OCI-LY3 (cell line): ENCODE data around the gene PLD6.

Source experiments
- H2AFZ ChIP-seq: fragments of 200-600, 300-600 bp; shearing (Covaris generic); 2 replicates; pipeline ENCODE4 v1.6.0; 2014; ENCODE audit warnings: antibody characterized with exemption, low read depth, low read length
- H3K27ac ChIP-seq: fragments of 200-600, 300-600 bp; sonication (generic); 2 replicates; pipeline ENCODE4 v1.5.1; 2014; ENCODE audit warnings: mild to moderate bottlenecking, low read length, moderate library complexity, mixed read lengths
- H3K27me3 ChIP-seq: fragments of 200-600, 300-600 bp; sonication (generic); 2 replicates; pipeline ENCODE4 v1.6.1; 2014; ENCODE audit warnings: low read depth, low read length, mixed read lengths
- H3K36me3 ChIP-seq: fragments of 200-600, 300-600 bp; sonication (generic); replicated peaks from 2 replicates; pipeline ENCODE3; 2014; ENCODE audit warnings: low read depth, low read length, mixed read lengths
- H3K4me1 ChIP-seq: fragments of 300-600, 200-600 bp; sonication (generic); 2 replicates; pipeline ENCODE4 v1.6.1; 2014; ENCODE audit warnings: low read length, mixed read lengths
- H3K4me2 ChIP-seq: fragments of 200-600, 300-600 bp; sonication (generic); 2 replicates; pipeline ENCODE4 v1.6.1; 2014; ENCODE audit warnings: low read length, mixed read lengths
- H3K4me3 ChIP-seq: fragments of 300-600, 200-600 bp; sonication (generic); 2 replicates; pipeline ENCODE4 v1.5.1; 2014; ENCODE audit warnings: antibody characterized with exemption, mild to moderate bottlenecking, low read length, moderate library complexity
- H3K79me2 ChIP-seq: fragments of 300-600, 200-600 bp; shearing (Covaris generic); 2 replicates; pipeline ENCODE4 v1.6.1; 2014; ENCODE audit warnings: mild to moderate bottlenecking, low read length, mixed read lengths
- H3K9ac ChIP-seq: fragments of 300-600, 200-600 bp; shearing (Covaris generic); 2 replicates; pipeline ENCODE4 v1.6.0; 2014; ENCODE audit warnings: mild to moderate bottlenecking, low read length, moderate library complexity
- H3K9me3 ChIP-seq: fragments of 200-600, 300-600 bp; shearing (Covaris generic); 2 replicates; pipeline ENCODE4 v1.6.1; 2014; ENCODE audit warnings: low read length, mixed read lengths; ENCODE audit not compliant: insufficient read depth
- H4K20me1 ChIP-seq: fragments of 200-600, 300-600 bp; sonication (generic); 2 replicates; pipeline ENCODE4 v1.6.1; 2016; ENCODE audit warnings: low read length, mixed read lengths; ENCODE audit not compliant: insufficient read depth
- EZH2phosphoT487 ChIP-seq: fragments of 200-600 bp; shearing (Covaris generic); IDR thresholded peaks from 2 replicates; pipeline ENCODE4 v1.6.1; 2018; ENCODE audit warnings: antibody characterized with exemption, mixed run types, low read depth
- TF ChIP-seq, protein P1 (sequence below): fragments of 200-600, 300-600 bp; sonication (generic); IDR thresholded peaks from 2 replicates; pipeline ENCODE4 v1.5.1; 2014; ENCODE audit warnings: antibody characterized with exemption, low read length, low read depth

Gene PLD6

DNA sequence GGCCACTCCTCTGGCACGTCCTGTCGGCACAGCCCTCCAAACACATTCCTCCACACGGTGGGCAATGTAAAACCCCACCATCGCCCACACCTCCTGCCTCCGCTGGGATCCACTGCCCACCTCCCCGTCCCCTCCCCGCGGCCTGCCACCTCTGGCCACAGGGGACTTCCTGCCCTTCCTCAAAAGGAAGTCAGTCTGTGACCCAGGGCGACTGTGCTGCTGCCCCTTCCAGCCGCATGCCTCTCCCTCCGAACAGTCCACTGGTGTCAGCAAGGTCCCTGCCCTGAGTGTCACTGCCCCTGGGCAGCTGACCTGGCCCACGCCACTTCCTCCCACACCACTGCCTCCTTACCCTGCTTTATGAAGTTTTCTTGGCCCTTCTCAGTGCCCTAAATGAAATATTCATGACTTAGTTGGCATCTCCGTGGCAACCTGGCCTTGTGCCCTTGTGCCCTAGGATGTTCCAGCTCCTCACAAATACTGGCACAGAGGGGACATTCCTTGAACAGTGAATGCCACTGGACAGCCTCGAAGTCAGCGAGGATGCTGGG, 2.0 kb downstream of the PLD6 start:
- no peaks in the 10 kb centered on the region for H3K9me3 ChIP-seq
- H3K79me2 ChIP-seq: peaks cover 54% of the 10 kb centered on the region
- H3K9ac ChIP-seq: peak overlapping the region; percentile 96
- no peak overlapping the region for H3K27ac ChIP-seq
- peaks cover 19% of the 10 kb centered on the region for H3K36me3 ChIP-seq
- peaks cover 18% of the 10 kb centered on the region for H3K4me1 ChIP-seq
- TF ChIP-seq, protein P1, sequence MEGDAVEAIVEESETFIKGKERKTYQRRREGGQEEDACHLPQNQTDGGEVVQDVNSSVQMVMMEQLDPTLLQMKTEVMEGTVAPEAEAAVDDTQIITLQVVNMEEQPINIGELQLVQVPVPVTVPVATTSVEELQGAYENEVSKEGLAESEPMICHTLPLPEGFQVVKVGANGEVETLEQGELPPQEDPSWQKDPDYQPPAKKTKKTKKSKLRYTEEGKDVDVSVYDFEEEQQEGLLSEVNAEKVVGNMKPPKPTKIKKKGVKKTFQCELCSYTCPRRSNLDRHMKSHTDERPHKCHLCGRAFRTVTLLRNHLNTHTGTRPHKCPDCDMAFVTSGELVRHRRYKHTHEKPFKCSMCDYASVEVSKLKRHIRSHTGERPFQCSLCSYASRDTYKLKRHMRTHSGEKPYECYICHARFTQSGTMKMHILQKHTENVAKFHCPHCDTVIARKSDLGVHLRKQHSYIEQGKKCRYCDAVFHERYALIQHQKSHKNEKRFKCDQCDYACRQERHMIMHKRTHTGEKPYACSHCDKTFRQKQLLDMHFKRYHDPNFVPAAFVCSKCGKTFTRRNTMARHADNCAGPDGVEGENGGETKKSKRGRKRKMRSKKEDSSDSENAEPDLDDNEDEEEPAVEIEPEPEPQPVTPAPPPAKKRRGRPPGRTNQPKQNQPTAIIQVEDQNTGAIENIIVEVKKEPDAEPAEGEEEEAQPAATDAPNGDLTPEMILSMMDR: no peak
- no peak for TF ChIP-seq EZH2phosphoT487
- H3K4me3 ChIP-seq: peak overlapping the region; percentile 99
- peaks cover 8% of the 10 kb centered on the region for H4K20me1 ChIP-seq
- H3K27me3 ChIP-seq: no peaks in the 10 kb centered on the region
- H3K4me2 ChIP-seq: peak overlapping the region; percentile 98
- no peak overlapping the region for H2AFZ ChIP-seq

DNA sequence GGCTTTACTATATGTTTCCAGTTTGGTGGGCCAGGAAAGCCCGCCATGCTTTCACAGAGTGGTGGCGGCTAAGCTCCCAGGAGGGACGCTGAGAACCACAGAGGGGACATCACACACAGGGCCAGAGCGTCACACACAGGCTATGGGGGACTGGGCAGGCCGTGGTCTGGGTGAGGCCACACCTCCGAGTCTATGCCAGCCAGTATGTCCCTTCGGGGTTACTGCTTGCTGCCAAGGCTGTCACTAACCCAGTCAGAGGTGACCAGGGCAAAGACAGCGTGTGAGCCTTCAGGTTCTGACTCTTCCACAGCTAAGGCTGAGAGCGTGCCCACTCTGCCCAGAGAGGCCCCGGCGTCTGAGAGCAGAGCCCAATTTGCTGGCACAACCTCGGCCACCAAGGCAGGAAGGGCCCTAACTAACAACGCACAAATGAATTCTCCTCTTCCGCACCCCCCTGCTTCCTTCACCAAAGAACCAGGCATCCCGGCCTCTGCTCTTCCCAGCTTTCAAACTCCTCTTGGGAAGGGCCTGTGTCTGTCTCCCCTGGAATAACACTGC, 2.9 kb downstream of the PLD6 start:
- TF ChIP-seq, protein P1: no peak
- no peak for TF ChIP-seq EZH2phosphoT487
- H3K27ac ChIP-seq: no peak overlapping the region

DNA sequence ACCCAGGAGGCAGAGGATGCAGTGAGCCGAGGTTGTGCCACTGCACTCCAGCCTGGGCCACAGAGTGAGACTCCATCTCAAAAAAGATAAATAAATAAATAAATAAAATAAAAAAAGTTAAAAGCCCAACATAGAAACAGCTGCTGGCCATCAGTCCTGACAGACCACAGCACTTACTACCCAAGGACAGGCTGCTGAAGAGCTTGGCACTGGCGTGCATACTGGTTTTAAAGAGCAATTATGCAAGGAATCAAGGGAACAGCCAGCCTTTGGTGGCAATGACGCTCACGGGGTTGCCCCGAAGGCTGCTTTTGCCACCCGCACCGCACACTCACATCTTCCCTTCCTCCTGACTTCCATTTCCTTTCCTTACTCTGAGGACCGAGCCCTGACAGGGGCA, 4.2 kb downstream of the PLD6 start:
- no peaks in the 10 kb centered on the region for H3K27me3 ChIP-seq
- no peak overlapping the region for H2AFZ ChIP-seq
- H3K4me3 ChIP-seq: no peak overlapping the region
- H3K9me3 ChIP-seq: no peaks in the 10 kb centered on the region
- H3K9ac ChIP-seq: no peak overlapping the region
- no peak overlapping the region for H3K4me2 ChIP-seq
- no peak overlapping the region for H3K27ac ChIP-seq
- no peak for TF ChIP-seq EZH2phosphoT487
- TF ChIP-seq, protein P1: no peak
- peaks cover 19% of the 10 kb centered on the region for H3K36me3 ChIP-seq
- peaks cover 61% of the 10 kb centered on the region for H3K79me2 ChIP-seq
- H4K20me1 ChIP-seq: peaks cover 8% of the 10 kb centered on the region
- peaks cover 18% of the 10 kb centered on the region for H3K4me1 ChIP-seq

More for the DNA sequence above, 2.9 kb downstream of the PLD6 start:
- H3K4me2 ChIP-seq: no peak overlapping the region
- H3K36me3 ChIP-seq: peaks cover 19% of the 10 kb centered on the region
- no peaks in the 10 kb centered on the region for H3K9me3 ChIP-seq
- H3K9ac ChIP-seq: no peak overlapping the region
- H3K27me3 ChIP-seq: no peaks in the 10 kb centered on the region
- H2AFZ ChIP-seq: no peak overlapping the region
- peaks cover 8% of the 10 kb centered on the region for H4K20me1 ChIP-seq
- peaks cover 56% of the 10 kb centered on the region for H3K79me2 ChIP-seq
- peaks cover 18% of the 10 kb centered on the region for H3K4me1 ChIP-seq
- H3K4me3 ChIP-seq: no peak overlapping the region

DNA sequence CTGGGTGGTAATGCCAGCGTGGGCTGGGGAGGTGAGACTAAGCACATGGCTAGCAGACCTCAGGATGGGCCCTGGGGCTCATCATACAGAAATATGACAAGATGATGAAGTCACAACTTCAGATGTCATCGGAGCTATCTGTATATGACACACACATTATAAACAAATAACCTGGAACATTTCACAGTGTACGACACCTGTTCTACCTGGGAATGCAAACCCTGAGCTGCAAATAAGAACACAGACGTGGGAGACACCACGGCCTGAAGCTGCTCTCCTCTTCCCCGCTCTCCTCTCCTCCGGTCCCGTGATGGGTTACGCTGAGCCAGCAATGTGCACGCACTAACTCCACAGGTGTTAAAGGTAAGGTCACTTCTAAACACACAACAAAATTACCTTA, 4.9 kb downstream of the PLD6 start:
- Histone ChIP-seq H3K4me1 (peaks cover 12% of the 10 kb centered on the region), H3K27ac (no peak overlapping the region), H3K4me2 (no peak overlapping the region), H3K9me3 (no peaks in the 10 kb centered on the region), H3K36me3 (peaks cover 19% of the 10 kb centered on the region), H3K4me3 (no peak overlapping the region), H2AFZ (no peak overlapping the region), H3K27me3 (no peaks in the 10 kb centered on the region), H4K20me1 (peaks cover 8% of the 10 kb centered on the region), H3K9ac (no peak overlapping the region), H3K79me2 (peaks cover 61% of the 10 kb centered on the region)
- TF ChIP-seq, protein P1: no peak
- no peak for TF ChIP-seq EZH2phosphoT487
